IPS-NIHi7 (cell line): ENCODE measurements around the gene EVI2B.
"Not testable (repeated sequence)": the region's sequence is repeated elsewhere in the genome, so short reads cannot be mapped to it uniquely, and the experiment has no call there.

ENCODE experiments used
- DNase-seq: peaks from one replicate; pipeline ENCODE4 v3.0.0; 2012; ENCODE audit warnings: mixed read lengths; ENCODE audit errors: extremely low spot score

EVI2B gene

DNA sequence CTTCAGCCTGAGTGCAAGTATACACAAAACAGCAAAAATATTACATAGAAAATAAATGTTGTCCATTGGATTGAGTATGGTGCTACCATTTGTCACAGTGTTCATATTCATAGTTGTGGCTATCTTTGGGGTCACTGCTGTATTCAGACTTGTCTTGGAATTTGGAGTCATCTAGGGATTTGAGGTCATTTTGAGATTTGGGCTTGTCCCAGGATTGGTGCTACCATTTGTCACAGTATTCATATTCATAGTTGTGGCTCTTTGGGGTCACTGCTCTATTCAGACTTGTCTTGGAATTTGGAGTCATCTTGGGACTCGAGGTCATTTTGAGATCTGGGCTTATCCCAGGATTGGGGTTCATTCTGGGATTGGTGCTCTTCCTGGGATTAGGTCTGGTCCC lies 41.6 kb downstream of the EVI2B start:
- no peak for DNase-seq

DNA sequence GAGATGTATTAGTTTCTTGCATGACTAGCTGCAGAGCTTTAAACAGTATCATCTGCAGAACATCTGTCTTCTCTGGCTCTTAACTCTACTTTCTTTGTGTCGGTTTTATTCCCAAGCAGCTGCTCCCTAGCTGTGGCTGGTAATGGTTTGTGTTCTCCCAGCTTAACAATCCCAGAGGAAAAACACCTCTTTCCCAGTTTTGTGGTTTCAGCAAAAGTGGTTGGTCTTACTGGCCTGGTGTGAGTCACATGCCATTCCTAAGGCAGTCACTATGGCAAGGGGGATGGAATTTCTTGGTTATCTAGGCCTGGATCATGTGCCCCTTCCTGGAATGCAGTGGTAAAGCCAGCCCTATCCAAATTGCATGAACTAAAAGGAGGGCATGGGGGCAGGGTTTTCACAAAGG lies 44.3 kb downstream of the EVI2B start:
- DNase-seq = peak; percentile 60

DNA sequence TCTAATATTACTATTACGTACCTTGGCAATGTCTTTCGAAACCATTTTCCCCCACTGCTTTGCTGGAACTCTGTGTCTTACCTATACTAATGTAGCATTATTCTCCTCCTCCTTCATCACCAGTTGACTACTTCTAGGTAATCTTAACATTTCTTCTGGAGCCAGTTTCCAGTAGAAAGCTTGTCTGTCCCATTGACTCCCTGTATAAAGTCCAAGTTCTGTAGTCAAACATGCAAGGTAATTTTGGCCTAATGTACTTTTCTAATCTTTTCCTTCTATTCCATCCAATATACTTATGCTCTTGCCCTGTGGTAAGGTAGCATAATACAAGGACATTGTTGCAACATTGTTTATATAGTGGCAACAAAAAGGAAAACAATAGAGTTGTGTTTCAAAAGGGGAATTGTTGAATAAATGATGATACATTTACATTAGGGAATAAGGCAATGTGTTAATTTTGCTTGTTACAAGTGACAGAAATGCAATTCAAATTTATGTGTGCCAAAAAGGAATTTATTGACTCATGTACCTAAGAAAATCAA lies 44.7 kb downstream of the EVI2B start:
- no peak for DNase-seq

DNA sequence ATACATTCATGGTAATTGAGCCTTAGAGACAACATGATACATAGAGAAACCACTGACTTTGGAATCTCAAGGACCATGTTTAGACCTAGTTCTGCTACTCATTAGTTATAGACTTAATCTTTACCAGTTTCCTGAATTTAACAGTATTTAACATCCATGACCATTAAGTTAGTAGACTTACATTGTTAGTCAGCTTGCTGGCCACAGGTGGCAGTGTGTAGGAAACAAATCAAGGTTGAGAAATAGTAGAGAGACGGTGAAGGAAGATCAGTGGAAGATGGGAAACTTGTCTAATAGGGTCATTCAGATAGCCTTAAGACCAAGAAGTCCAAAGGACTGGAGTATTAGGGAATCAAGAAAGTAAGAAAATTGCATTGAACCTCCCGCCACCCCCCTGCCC lies 47.8 kb downstream of the EVI2B start:
- DNase-seq = peak; percentile 14

DNA sequence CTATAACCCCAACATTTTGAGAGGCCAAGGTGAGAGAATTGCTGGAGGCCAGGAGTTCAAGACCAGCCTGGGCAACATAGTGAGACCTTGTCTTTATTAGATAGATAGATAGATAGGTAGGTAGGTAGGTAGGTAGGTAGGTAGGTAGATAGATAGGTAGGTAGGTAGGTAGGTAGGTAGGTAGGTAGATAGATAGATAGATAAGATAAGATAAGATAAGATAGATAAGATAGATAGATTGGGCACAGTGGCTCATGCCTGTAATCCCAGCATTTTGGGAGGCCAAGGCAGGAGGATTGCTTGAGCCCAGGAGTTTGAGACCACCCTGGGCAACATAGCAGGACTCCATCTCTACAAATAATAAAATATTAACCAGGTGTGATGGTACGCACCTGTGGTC lies 50.9 kb downstream of the EVI2B start:
- not testable (repeated sequence) for DNase-seq

DNA sequence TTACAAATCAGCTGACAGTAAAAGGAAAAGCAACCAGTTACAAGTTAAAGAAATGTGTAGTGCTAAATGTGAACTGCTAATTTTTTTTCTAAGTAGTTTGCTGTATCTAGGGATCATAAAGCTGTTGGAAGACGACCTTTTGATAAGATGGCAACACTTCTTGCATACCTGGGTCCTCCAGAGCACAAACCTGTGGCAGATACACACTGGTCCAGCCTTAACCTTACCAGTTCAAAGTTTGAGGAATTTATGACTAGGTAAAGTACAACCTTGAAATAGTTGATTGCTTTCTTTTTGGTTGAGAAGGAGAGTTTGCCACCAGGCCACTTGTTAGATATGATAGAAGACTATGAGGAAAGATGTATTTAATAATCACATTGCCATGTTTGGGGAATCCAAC lies 52.3 kb downstream of the EVI2B start:
- no peak for DNase-seq

DNA sequence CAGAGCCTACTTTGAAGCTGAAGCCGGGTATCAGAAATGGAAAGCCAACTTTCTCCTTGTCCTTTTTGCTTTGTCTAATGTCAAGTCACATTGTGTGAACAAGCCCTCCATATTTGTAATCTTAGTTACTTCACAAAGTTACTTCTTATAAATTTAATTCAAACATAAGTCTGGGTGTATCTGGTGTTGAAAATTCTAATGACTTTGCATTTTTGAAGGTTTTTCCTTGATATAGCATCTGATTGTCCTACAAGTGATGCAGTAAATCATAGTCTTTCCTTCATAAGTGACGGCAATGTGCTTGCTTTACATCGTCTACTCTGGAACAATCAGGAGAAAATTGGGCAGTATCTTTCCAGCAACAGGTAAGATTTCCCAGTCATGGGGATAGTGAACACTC lies 53.7 kb downstream of the EVI2B start:
- DNase-seq = no peak

DNA sequence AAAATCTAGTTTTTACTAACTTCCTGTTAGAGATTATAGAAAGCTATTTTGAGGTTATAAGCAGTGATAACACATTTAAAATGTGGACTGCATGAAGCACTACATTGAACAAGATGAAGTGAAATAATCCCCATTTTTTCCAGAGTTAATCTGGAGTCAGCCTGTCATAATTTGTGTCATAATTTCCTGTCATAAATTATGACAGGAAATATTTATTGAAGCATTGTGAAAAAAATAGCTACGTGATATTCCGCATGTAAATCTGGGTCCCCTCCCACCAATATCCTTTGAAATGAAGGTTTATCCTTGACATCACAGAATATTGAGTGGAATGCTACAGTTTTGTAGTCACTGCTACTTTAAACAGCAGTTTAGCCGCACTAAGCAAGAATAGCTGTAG lies 56.9 kb downstream of the EVI2B start:
- no peak for DNase-seq

DNA sequence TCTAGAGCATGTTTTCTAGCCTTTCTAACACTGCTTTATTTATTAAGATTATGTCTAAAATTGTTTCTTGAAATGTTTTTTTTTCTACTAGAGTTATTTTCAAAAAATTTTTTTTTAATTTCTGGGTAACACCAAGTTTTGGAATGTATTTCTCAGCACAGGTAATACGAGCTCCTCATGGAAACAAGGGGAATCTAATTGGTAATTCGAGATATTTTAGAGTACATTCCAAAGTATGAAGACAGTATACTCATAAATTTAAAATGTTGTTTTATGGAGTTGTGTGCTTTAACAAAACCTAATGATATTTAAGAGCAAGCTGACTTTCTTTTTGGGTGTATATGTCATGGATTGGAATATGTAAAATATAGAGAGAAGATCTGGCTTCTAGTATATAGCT lies 59.2 kb downstream of the EVI2B start:
- DNase-seq = no peak
